ENCODE data around the gene ITGAV. TPM values are rescaled to one million over a fixed set of nuclear protein-coding genes. Genes with fewer than 3 reads are reported as not detected.

ITGAV gene
- total RNA-seq, 4 donors from 2014 or later, result 100 to 127 (median 117) TPM

DNA sequence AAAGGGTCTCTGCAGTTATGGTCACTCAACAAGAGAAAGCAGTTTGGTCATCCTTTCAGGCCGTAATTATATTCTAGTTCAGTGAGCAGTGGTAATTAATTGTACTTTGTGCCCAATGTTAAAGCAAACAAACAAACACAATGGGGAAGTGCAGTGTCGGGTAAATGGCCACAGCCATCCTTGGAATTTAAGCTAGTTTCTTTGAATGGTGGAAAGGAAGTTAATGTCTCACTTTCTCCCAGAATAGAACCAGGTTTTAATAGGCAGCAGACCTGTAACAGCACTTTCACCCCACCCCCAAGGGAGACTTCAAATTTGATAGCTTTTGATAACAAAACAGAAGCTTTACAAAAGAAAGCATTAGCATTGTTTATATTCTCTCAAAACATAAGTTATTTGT lies 20.0 kb upstream of the ITGAV start:
- no peak overlapping the region for H3K27ac ChIP-seq
- no peaks in the 10 kb centered on the region for H3K9me3 ChIP-seq
- no peak for ATAC-seq
- no peaks in the 10 kb centered on the region for H3K36me3 ChIP-seq
- H3K4me1 ChIP-seq, result peaks cover 0 to 5% (median 0%) of the 10 kb centered on the region in 3 donors
- no peak for TF ChIP-seq POLR2AphosphoS5 (IDR thresholded peaks at IDR 0.05)
- no peak for TF ChIP-seq EP300 (IDR thresholded peaks at IDR 0.05)
- TF ChIP-seq, protein P1, sequence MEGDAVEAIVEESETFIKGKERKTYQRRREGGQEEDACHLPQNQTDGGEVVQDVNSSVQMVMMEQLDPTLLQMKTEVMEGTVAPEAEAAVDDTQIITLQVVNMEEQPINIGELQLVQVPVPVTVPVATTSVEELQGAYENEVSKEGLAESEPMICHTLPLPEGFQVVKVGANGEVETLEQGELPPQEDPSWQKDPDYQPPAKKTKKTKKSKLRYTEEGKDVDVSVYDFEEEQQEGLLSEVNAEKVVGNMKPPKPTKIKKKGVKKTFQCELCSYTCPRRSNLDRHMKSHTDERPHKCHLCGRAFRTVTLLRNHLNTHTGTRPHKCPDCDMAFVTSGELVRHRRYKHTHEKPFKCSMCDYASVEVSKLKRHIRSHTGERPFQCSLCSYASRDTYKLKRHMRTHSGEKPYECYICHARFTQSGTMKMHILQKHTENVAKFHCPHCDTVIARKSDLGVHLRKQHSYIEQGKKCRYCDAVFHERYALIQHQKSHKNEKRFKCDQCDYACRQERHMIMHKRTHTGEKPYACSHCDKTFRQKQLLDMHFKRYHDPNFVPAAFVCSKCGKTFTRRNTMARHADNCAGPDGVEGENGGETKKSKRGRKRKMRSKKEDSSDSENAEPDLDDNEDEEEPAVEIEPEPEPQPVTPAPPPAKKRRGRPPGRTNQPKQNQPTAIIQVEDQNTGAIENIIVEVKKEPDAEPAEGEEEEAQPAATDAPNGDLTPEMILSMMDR (IDR thresholded peaks at IDR 0.05), result no peak
- no peak for TF ChIP-seq POLR2A (IDR thresholded peaks at IDR 0.05)
- H3K27me3 ChIP-seq, result no peaks in the 10 kb centered on the region
- H3K4me3 ChIP-seq, result no peak overlapping the region
- WGBS, 2 donors (ENCODE audit: low coverage in 1 of 2), result 56 to 73% methylated on average over 1 to 2 of the region's 2 CpGs

DNA sequence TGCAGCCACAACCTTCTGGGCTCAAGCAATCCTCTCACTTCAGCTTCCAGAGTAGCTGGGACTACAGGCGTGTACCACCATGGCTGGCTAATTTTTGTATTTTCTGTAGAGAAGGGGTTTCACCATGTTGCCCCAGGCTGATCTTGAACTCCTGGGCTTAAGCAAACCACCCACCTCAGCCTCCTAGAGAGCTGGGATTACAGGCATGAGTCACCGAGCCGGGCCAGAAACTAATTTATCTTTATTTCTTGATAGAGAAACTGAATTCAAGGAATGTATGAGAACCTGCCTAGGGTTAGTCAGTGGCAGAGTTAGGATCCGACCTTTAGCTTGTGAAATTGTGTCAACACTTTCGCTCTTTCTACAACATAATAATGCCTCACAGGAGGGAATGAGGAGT lies 19.3 kb upstream of the ITGAV start:
- Histone ChIP-seq H3K9me3 (no peaks in the 10 kb centered on the region), H3K27ac (no peak overlapping the region), H3K36me3 (no peaks in the 10 kb centered on the region), H3K4me1 (peaks cover 0 to 12% (median 3%) of the 10 kb centered on the region in 3 donors), H3K27me3 (no peaks in the 10 kb centered on the region), H3K4me3 (no peak overlapping the region)
- ATAC-seq, result no peak
- TF ChIP-seq EP300 (IDR thresholded peaks at IDR 0.05) (no peak), POLR2A (IDR thresholded peaks at IDR 0.05) (no peak), POLR2AphosphoS5 (IDR thresholded peaks at IDR 0.05) (no peak)
- TF ChIP-seq, protein P1 (IDR thresholded peaks at IDR 0.05), result no peak
- 62 to 63% methylated on average over 3 of the region's 5 CpGs for WGBS, 2 donors (ENCODE audit: low coverage in 1 of 2)

DNA sequence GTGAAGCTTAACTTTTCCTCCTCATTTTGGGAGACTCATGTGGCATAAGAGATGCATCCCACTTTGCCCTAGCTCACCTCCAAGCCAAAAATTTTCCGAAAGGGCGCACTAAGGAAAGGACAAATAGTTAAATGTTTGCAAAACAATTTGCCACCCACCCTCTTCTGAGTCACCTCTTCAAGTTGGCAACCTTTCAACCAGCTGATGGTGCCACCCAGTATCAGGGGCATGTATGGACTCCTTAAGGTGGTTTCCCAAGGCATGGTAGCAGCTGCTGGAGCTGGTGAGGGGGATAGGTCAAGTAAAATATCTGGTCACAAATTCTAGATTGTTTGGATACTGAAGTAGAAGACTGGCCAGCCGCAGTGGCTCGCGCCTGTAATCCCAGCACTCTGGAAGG lies 17.2 kb upstream of the ITGAV start:
- 95 to 98% methylated on average over 5 of the region's 5 CpGs for WGBS, 2 donors (ENCODE audit: low coverage in 1 of 2)
- Histone ChIP-seq H3K27ac (no peak overlapping the region), H3K4me1 (peaks cover 0 to 27% (median 6%) of the 10 kb centered on the region in 3 donors), H3K36me3 (no peaks in the 10 kb centered on the region), H3K4me3 (no peak overlapping the region), H3K9me3 (no peaks in the 10 kb centered on the region), H3K27me3 (no peaks in the 10 kb centered on the region)
- TF ChIP-seq POLR2AphosphoS5 (IDR thresholded peaks at IDR 0.05) (no peak), POLR2A (IDR thresholded peaks at IDR 0.05) (no peak), EP300 (IDR thresholded peaks at IDR 0.05) (no peak)
- TF ChIP-seq, protein P1 (IDR thresholded peaks at IDR 0.05), result no peak
- ATAC-seq, result no peak

DNA sequence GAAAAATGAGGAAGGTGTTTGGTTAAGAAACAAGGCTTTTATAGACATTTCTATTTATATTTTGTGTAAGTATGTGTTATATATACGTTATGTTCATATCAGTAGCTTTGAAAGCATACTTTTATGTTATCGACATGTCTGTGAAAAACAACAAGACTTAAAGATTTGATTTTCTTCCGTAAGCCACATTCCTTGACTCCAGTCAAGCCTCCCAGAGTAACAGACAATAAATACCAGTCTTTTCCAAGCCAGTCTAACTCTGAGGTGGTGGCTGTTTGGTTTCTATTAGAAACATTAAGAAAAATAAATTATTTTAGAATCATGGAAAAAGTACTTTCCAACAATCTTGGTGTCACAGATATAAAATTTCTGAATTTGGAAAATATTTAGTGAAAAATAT lies 16.3 kb upstream of the ITGAV start:
- no peak for ATAC-seq
- no peak for TF ChIP-seq EP300 (IDR thresholded peaks at IDR 0.05)
- no peak for TF ChIP-seq POLR2A (IDR thresholded peaks at IDR 0.05)
- TF ChIP-seq, protein P1 (IDR thresholded peaks at IDR 0.05), result no peak
- TF ChIP-seq POLR2AphosphoS5 (IDR thresholded peaks at IDR 0.05), result no peak
- Histone ChIP-seq H3K4me1 (peaks cover 0 to 27% (median 6%) of the 10 kb centered on the region in 3 donors), H3K9me3 (no peaks in the 10 kb centered on the region), H3K27ac (no peak overlapping the region), H3K4me3 (no peak overlapping the region), H3K36me3 (no peaks in the 10 kb centered on the region), H3K27me3 (no peaks in the 10 kb centered on the region)
- WGBS, 2 donors (ENCODE audit: low coverage in 1 of 2), result 94 to 95% methylated on average over 3 of the region's 3 CpGs

DNA sequence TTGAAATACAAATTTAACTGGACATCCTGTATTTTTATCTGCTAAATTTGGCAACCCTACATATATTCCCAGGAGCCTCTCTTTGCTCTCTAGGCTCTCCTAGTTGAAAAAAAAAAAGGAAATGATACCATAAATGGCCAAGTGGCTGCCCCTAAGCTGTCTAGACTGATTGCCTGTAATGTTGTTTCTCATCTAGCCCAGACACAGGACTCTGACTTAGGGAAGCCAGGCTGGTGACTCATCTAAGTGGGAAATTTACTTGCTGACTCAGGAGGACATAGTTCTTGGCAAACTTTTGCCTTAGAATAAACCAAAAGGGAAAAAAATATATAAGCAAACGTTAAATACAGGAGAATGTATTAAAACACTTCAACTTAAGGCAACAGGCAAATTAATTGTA lies 14.6 kb upstream of the ITGAV start:
- peaks cover 0 to 27% (median 6%) of the 10 kb centered on the region in 3 donors for H3K4me1 ChIP-seq
- WGBS, 2 donors (ENCODE audit: low coverage in 1 of 2), result 0% methylated on average over 1 of the region's 1 CpG
- H3K4me3 ChIP-seq, result no peak overlapping the region
- H3K9me3 ChIP-seq, result no peaks in the 10 kb centered on the region
- H3K36me3 ChIP-seq, result no peaks in the 10 kb centered on the region
- ATAC-seq, result peak; percentile 96
- H3K27ac ChIP-seq, result peak overlapping the region; percentile 44 to 74 (median 66)
- TF ChIP-seq EP300 (IDR thresholded peaks at IDR 0.05) (no peak), POLR2AphosphoS5 (IDR thresholded peaks at IDR 0.05) (peak; percentile 95)
- no peaks in the 10 kb centered on the region for H3K27me3 ChIP-seq

All from gastroesophageal sphincter (tissue), 4 donors.